Measurements from ENCODE around the gene RET.

RET gene

DNA sequence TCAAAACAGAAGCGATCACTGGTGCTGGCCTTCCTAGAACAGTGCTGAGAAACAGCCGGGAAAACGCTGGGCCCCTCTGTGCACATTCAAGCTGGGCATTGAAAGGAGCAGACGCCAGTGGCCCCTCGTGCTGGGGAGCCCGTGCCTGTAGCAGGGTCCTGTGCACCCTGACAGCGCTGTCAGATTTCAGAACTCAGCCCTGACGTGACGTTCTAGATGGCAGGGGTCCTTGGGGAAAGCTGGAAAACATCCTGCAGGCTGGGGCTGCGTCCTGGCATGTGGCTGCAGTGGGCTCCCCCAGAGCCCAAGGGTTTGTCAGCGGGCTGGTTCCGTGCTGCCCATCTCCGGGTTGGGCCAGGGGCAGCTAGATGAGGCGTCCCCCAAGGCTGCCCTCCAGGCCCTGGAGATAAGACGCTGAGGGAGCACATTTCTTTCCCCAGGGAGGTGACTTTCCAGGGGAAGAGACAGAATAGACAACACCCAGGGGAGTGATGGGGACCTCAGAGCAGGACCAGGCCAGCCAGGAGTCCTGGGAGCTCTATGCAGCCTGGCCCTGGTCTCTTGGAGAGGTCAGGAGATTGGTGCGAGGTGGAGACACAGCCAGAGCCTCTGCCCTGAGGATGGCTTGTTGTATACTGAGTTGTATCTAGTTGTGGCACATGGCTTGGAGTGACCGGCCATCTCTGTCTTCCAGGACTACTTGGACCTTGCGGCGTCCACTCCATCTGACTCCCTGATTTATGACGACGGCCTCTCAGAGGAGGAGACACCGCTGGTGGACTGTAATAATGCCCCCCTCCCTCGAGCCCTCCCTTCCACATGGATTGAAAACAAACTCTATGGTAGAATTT is 49.2 kb downstream of the RET start:
- Histone ChIP-seq H3K9ac (ENCODE audit: low read length) (no peak overlapping the region), H3K4me2 (ENCODE audit: low read depth, low read length, poor library complexity, severe bottlenecking) (no peak overlapping the region), H3K27ac (ENCODE audit: low read depth, low read length) (no peak overlapping the region), H3K27me3 (ENCODE audit: low read length) (no peaks in the 10 kb centered on the region), H3K9me2 (replicated peaks; ENCODE audit: insufficient read depth, low read length) (no peaks in the 10 kb centered on the region), H4K20me1 (ENCODE audit: low read depth, low read length) (no peaks in the 10 kb centered on the region), H3K79me2 (ENCODE audit: insufficient read depth, low read length) (no peaks in the 10 kb centered on the region), H3K36me3 (ENCODE audit: low read length) (no peaks in the 10 kb centered on the region), H2AFZ (ENCODE audit: low read depth, low read length, severe bottlenecking) (no peak overlapping the region), H3K9me3 (ENCODE audit: insufficient read depth, low read length) (no peaks in the 10 kb centered on the region), H3F3A (ENCODE audit: insufficient read depth) (no peaks in the 10 kb centered on the region), H3K4me3 (ENCODE audit: insufficient read depth, low read length, poor library complexity, severe bottlenecking) (no peak overlapping the region)
- no peak for TF ChIP-seq EZH2phosphoT487 (conservative IDR thresholded peaks at IDR 0.05; ENCODE audit: low read length)
- TF ChIP-seq, protein P1, sequence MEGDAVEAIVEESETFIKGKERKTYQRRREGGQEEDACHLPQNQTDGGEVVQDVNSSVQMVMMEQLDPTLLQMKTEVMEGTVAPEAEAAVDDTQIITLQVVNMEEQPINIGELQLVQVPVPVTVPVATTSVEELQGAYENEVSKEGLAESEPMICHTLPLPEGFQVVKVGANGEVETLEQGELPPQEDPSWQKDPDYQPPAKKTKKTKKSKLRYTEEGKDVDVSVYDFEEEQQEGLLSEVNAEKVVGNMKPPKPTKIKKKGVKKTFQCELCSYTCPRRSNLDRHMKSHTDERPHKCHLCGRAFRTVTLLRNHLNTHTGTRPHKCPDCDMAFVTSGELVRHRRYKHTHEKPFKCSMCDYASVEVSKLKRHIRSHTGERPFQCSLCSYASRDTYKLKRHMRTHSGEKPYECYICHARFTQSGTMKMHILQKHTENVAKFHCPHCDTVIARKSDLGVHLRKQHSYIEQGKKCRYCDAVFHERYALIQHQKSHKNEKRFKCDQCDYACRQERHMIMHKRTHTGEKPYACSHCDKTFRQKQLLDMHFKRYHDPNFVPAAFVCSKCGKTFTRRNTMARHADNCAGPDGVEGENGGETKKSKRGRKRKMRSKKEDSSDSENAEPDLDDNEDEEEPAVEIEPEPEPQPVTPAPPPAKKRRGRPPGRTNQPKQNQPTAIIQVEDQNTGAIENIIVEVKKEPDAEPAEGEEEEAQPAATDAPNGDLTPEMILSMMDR (IDR thresholded peaks at IDR 0.05; ENCODE audit: insufficient read depth, low read length, poor library complexity, severe bottlenecking) = no peak

DNA sequence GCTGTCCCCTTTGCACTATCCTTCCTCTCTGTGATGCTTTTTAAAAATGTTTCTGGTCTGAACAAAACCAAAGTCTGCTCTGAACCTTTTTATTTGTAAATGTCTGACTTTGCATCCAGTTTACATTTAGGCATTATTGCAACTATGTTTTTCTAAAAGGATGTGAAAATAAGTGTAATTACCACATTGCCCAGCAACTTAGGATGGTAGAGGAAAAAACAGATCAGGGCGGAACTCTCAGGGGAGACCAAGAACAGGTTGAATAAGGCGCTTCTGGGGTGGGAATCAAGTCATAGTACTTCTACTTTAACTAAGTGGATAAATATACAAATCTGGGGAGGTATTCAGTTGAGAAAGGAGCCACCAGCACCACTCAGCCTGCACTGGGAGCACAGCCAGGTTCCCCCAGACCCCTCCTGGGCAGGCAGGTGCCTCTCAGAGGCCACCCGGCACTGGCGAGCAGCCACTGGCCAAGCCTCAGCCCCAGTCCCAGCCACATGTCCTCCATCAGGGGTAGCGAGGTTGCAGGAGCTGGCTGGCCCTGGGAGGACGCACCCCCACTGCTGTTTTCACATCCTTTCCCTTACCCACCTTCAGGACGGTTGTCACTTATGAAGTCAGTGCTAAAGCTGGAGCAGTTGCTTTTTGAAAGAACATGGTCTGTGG is 50.0 kb downstream of the RET start:
- Histone ChIP-seq H3F3A (ENCODE audit: insufficient read depth) (no peaks in the 10 kb centered on the region), H4K20me1 (ENCODE audit: low read depth, low read length) (no peaks in the 10 kb centered on the region), H3K27me3 (ENCODE audit: low read length) (no peaks in the 10 kb centered on the region), H2AFZ (ENCODE audit: low read depth, low read length, severe bottlenecking) (no peak overlapping the region), H3K4me3 (ENCODE audit: insufficient read depth, low read length, poor library complexity, severe bottlenecking) (no peak overlapping the region), H3K27ac (ENCODE audit: low read depth, low read length) (no peak overlapping the region), H3K9me2 (replicated peaks; ENCODE audit: insufficient read depth, low read length) (no peaks in the 10 kb centered on the region), H3K79me2 (ENCODE audit: insufficient read depth, low read length) (no peaks in the 10 kb centered on the region), H3K36me3 (ENCODE audit: low read length) (no peaks in the 10 kb centered on the region), H3K9me3 (ENCODE audit: insufficient read depth, low read length) (no peaks in the 10 kb centered on the region), H3K9ac (ENCODE audit: low read length) (no peak overlapping the region), H3K4me2 (ENCODE audit: low read depth, low read length, poor library complexity, severe bottlenecking) (no peak overlapping the region)
- TF ChIP-seq, protein P1 (IDR thresholded peaks at IDR 0.05; ENCODE audit: insufficient read depth, low read length, poor library complexity, severe bottlenecking) = no peak
- no peak for TF ChIP-seq EZH2phosphoT487 (conservative IDR thresholded peaks at IDR 0.05; ENCODE audit: low read length)

DNA sequence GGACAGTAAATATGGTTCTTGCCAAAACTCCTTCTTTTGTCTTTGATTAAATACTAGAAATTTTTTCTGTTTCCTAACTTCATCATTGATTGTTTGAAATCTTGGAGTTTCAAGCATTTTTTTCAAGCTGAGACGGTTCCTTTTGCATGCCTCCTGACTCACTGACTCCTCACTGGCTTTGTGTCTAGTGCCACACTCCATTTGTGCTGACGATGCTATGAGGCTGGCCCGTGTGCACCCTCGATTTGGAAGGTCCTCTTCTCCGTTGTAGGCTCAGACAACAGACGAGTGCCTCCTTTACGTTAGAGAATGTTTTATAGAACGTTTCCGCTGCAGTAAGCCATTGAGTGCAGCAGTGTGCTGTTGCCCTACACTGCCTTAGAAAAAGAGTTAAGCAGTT is 50.6 kb downstream of the RET start:
- H3K36me3 ChIP-seq (ENCODE audit: low read length) = no peaks in the 10 kb centered on the region
- no peak overlapping the region for H3K9ac ChIP-seq (ENCODE audit: low read length)
- no peaks in the 10 kb centered on the region for H4K20me1 ChIP-seq (ENCODE audit: low read depth, low read length)
- H3K79me2 ChIP-seq (ENCODE audit: insufficient read depth, low read length) = no peaks in the 10 kb centered on the region
- H3F3A ChIP-seq (ENCODE audit: insufficient read depth) = no peaks in the 10 kb centered on the region
- H3K27ac ChIP-seq (ENCODE audit: low read depth, low read length) = no peak overlapping the region
- H3K9me3 ChIP-seq (ENCODE audit: insufficient read depth, low read length) = no peaks in the 10 kb centered on the region
- H3K9me2 ChIP-seq (replicated peaks; ENCODE audit: insufficient read depth, low read length) = no peaks in the 10 kb centered on the region
- no peak overlapping the region for H3K4me3 ChIP-seq (ENCODE audit: insufficient read depth, low read length, poor library complexity, severe bottlenecking)
- H2AFZ ChIP-seq (ENCODE audit: low read depth, low read length, severe bottlenecking) = no peak overlapping the region
- H3K4me2 ChIP-seq (ENCODE audit: low read depth, low read length, poor library complexity, severe bottlenecking) = no peak overlapping the region
- H3K27me3 ChIP-seq (ENCODE audit: low read length) = no peaks in the 10 kb centered on the region
- TF ChIP-seq, protein P1 (IDR thresholded peaks at IDR 0.05; ENCODE audit: insufficient read depth, low read length, poor library complexity, severe bottlenecking) = no peak
- no peak for TF ChIP-seq EZH2phosphoT487 (conservative IDR thresholded peaks at IDR 0.05; ENCODE audit: low read length)

Measured in SU-DHL-6 (cell line).